HFFc6 (cell line): ENCODE data around the gene SEC23IP. TPM values are rescaled to one million over a fixed set of nuclear protein-coding genes. Genes with fewer than 3 reads are reported as not detected.

Experiments used
- DNase-seq: peaks from one replicate; pipeline ENCODE4 v3.0.0-alpha.2; 2018
- H3K27ac Mint-ChIP-seq: 2 replicates; pipeline ENCODE4 v1.8.0; 2020; ENCODE audit warnings: mild to moderate bottlenecking, mixed read lengths
- H3K27me3 Mint-ChIP-seq: 2 replicates; pipeline ENCODE4 v1.8.0; 2021; ENCODE audit warnings: mild to moderate bottlenecking, moderate library complexity, mixed read lengths; ENCODE audit not compliant: insufficient read depth
- H3K36me3 Mint-ChIP-seq: 2 replicates; pipeline ENCODE4 v1.8.0; 2021; ENCODE audit warnings: low read depth, mixed read lengths
- H3K4me1 Mint-ChIP-seq: 2 replicates; pipeline ENCODE4 v1.8.0; 2020; ENCODE audit warnings: low read depth, mixed read lengths
- H3K4me3 Mint-ChIP-seq: 2 replicates; pipeline ENCODE4 v1.8.0; 2020; ENCODE audit warnings: mild to moderate bottlenecking, moderate library complexity, mixed read lengths
- H3K9me3 Mint-ChIP-seq: 2 replicates; pipeline ENCODE4 v1.8.0; 2020; ENCODE audit warnings: mild to moderate bottlenecking, mixed read lengths
- total RNA-seq, 6 experiments: library from RNA; stranded (reverse); fragmentation: NEBNext Ultra II Directional; extraction: Animal tissue kit (Norgen Biotek cat#: 25700); gene quantifications; 2 replicates in 1 of 6; 3 replicates in 5 of 6; pipeline ENCODE4 v1.2.3, GENCODE V29; 2021
- TF ChIP-seq, protein P1 (sequence below): fragments of 200-600 bp; sonication (generic); IDR thresholded peaks from 2 replicates; pipeline ENCODE4 v1.5.0; 2021; ENCODE audit warnings: antibody characterized with exemption, mild to moderate bottlenecking

Gene SEC23IP
- total RNA-seq, 6 experiments from 2014 or later, result 76.9 to 95.5 (median 88.8) TPM

GRCh38 chr10:119942973-119943372 is 50.4 kb downstream of the SEC23IP start:
- TF ChIP-seq, protein P1, sequence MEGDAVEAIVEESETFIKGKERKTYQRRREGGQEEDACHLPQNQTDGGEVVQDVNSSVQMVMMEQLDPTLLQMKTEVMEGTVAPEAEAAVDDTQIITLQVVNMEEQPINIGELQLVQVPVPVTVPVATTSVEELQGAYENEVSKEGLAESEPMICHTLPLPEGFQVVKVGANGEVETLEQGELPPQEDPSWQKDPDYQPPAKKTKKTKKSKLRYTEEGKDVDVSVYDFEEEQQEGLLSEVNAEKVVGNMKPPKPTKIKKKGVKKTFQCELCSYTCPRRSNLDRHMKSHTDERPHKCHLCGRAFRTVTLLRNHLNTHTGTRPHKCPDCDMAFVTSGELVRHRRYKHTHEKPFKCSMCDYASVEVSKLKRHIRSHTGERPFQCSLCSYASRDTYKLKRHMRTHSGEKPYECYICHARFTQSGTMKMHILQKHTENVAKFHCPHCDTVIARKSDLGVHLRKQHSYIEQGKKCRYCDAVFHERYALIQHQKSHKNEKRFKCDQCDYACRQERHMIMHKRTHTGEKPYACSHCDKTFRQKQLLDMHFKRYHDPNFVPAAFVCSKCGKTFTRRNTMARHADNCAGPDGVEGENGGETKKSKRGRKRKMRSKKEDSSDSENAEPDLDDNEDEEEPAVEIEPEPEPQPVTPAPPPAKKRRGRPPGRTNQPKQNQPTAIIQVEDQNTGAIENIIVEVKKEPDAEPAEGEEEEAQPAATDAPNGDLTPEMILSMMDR, result no peak
- H3K9me3 Mint-ChIP-seq, result no peaks in the 10 kb centered on the region
- H3K4me1 Mint-ChIP-seq, result peaks cover 12% of the 10 kb centered on the region
- H3K27me3 Mint-ChIP-seq, result no peaks in the 10 kb centered on the region; the same call in 1 of the 2 replicates
- DNase-seq, result no peak
- no peak overlapping the region for H3K4me3 Mint-ChIP-seq
- H3K27ac Mint-ChIP-seq, result no peak overlapping the region
- H3K36me3 Mint-ChIP-seq, result peaks cover 31% of the 10 kb centered on the region

DNA sequence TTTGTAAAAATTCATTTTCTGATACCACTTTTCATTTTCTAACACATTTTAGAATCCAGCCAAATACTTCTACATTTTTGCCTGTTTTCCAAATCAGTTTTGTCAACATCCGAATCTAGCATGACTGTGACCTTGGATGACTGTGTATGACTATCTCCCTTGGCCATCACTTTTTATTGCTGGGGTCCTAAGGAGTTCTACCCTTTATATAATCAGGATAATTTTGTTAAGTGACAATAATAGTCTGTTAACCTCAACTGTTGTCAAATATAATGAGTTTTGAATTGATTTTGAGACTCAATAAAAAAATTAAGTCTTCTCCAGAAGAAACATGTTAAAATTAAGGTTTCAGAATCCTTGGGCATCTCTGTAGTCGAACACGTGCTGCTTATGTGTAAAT is 53.3 kb downstream of the SEC23IP start:
- H3K9me3 Mint-ChIP-seq, result no peaks in the 10 kb centered on the region
- H3K27me3 Mint-ChIP-seq, result no peaks in the 10 kb centered on the region; the same call in 1 of the 2 replicates
- no peak for DNase-seq
- no peak overlapping the region for H3K27ac Mint-ChIP-seq
- TF ChIP-seq, protein P1, result no peak
- H3K4me1 Mint-ChIP-seq, result peaks cover 3% of the 10 kb centered on the region; the same call in 1 of the 2 replicates
- no peak overlapping the region for H3K4me3 Mint-ChIP-seq
- H3K36me3 Mint-ChIP-seq, result peaks cover 25% of the 10 kb centered on the region

- no peaks in the 10 kb centered on the region; the same call in 1 of the 2 replicates for H3K27me3 Mint-ChIP-seq
- no peak overlapping the region for H3K27ac Mint-ChIP-seq
- no peaks in the 10 kb centered on the region for H3K9me3 Mint-ChIP-seq
These were observed 54.8 kb downstream of the SEC23IP start for GRCh38 chr10:119947300-119947699.

DNA sequence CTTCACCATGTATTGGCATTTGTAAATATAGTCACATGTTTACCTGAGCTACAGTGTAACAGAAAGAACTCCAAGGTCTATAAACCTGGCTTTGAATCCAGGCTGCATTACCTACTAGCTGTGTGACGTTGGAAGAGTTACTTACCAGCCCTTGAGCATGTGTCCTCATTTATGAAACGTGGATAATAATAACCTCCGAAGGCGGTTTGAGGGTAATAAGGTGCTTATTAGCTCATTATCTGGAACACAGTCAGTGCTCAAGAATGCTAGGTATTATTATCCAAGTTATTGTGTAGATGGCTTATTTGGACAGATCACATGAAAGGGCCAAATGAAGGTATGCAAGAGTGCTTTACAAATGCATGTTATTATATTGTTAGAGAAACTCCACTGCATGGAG is 64.9 kb downstream of the SEC23IP start:
- TF ChIP-seq, protein P1, result no peak
- Mint-ChIP-seq H3K27ac (no peak overlapping the region), H3K9me3 (no peaks in the 10 kb centered on the region), H3K4me1 (no peaks in the 10 kb centered on the region), H3K27me3 (peaks cover 1% of the 10 kb centered on the region), H3K36me3 (peaks cover 8% of the 10 kb centered on the region; the same call in 1 of the 2 replicates), H3K4me3 (no peak overlapping the region)
- DNase-seq, result no peak

More at GRCh38 chr10:119947300-119947699, 54.8 kb downstream of the SEC23IP start:
- TF ChIP-seq, protein P1, result no peak
- no peak for DNase-seq
- Mint-ChIP-seq H3K4me3 (no peak overlapping the region), H3K36me3 (peaks cover 18% of the 10 kb centered on the region), H3K4me1 (no peaks in the 10 kb centered on the region)

DNA sequence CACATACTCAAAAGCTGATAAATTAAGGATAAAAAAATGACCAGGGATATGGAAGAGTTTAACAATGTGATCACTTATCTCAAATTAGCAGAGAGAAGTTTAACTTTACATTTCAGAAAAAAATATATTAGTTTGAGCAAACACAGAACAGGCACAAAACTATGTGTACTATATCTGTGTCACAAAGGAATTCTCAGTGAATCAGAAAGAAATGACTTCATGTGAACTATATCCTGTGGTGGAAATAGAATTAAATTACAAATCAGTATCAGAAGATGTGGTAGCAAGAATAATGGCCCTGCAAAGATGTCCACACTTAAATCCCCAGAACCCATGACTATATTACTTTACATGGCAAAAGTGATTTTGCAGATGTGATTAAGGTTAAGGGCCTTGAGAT is 70.3 kb downstream of the SEC23IP start:
- peaks cover 13% of the 10 kb centered on the region for H3K9me3 Mint-ChIP-seq
- no peaks in the 10 kb centered on the region for H3K4me1 Mint-ChIP-seq

More for the DNA sequence above, 70.3 kb downstream of the SEC23IP start:
- DNase-seq, result no peak
- Mint-ChIP-seq H3K27ac (no peak overlapping the region), H3K27me3 (no peaks in the 10 kb centered on the region; the same call in none of the 2 replicates), H3K36me3 (peaks cover 8% of the 10 kb centered on the region), H3K4me3 (no peak overlapping the region)
- TF ChIP-seq, protein P1, result no peak
